Suprapubic skin (tissue), 4 donors: Measurements from ENCODE around the gene PYROXD2. TPM values are rescaled to one million over a fixed set of nuclear protein-coding genes. Genes with fewer than 3 reads are reported as not detected.

Experiments used
- DNase-seq, 2 donors: peaks; one replicate each; pipeline ENCODE4 v3.0.0-alpha.2; 2019; ENCODE audit warnings: low spot score in 2 of 2
- H3K27ac ChIP-seq: fragments of 200-600 bp; sonication (generic); one replicate; pipeline ENCODE4 v1.5.1; 2019
- H3K27me3 ChIP-seq: fragments of 200-600 bp; sonication (generic); one replicate; pipeline ENCODE4 v1.5.1; 2019
- H3K36me3 ChIP-seq: fragments of 200-600 bp; sonication (generic); one replicate; pipeline ENCODE4 v1.5.1; 2019
- H3K4me1 ChIP-seq: fragments of 200-600 bp; sonication (generic); one replicate; pipeline ENCODE4 v1.5.1; 2019
- H3K4me3 ChIP-seq: fragments of 200-600 bp; sonication (generic); one replicate; pipeline ENCODE4 v1.5.1; 2019; ENCODE audit warnings: mild to moderate bottlenecking
- H3K9me3 ChIP-seq: fragments of 200-600 bp; sonication (generic); one replicate; pipeline ENCODE4 v1.5.1; 2019
- EP300 ChIP-seq: sonication (generic); formaldehyde crosslinking; IDR thresholded peaks from one replicate; pipeline ENCODE4 v1.6.1; 2017; ENCODE audit warnings: antibody characterized with exemption
- POLR2A ChIP-seq, 2 donors: fragments of 450-650 bp; IDR thresholded peaks; one replicate each; pipeline ENCODE4 v1.6.1; 2017; ENCODE audit warnings: antibody characterized with exemption in 2 of 2, mild to moderate bottlenecking in 2 of 2, moderate library complexity in 2 of 2
- POLR2AphosphoS5 ChIP-seq, 3 donors: sonication (generic); formaldehyde crosslinking; IDR thresholded peaks; one replicate each; pipeline ENCODE4 v1.6.1; 2017; ENCODE audit warnings: antibody characterized with exemption in 3 of 3
- WGBS: methylation state at CpG from one replicate; pipeline ENCODE4 v1.1.5; 2018; 5-methylcytosine and 5-hydroxymethylcytosine counted together
- total RNA-seq, 4 donors: library from RNA; depleted of rRNA; stranded (reverse); fragments of >200 nt; gene quantifications; one replicate each; pipeline ENCODE4 v1.1.0, GENCODE V29; 2016
- TF ChIP-seq, protein P1 (sequence below), 2 donors: fragments of 200-600 bp in 1 of 2; fragments of 450-650 bp in 1 of 2; sonication (generic) in 1 of 2; IDR thresholded peaks; one replicate each; pipeline ENCODE4 v1.5.1; 2016 to 2019; ENCODE audit warnings: antibody characterized with exemption in 2 of 2, mild to moderate bottlenecking in 1 of 2, moderate library complexity in 1 of 2

Gene PYROXD2
- total RNA-seq, 4 donors from 2014 or later, result 4.3 to 20.3 (median 5.2) TPM

DNA sequence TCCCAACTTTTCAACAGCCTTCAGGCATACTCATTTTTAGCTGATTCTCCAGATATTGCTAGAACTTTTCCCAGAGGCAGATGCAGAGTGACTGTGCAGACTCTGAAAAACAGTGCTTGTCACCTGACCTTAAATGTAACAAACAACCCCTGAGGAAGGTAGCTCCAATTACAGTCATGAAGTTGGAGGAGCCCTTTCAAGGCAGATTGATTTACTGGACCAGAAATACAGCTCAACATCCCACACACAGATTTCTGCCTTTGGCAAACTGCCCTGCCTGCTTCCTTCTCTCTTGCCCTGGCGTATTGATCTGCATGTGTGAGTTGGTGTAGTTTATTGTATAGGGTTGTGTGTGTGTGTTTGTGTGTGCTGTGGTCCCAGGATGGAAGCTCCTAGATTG lies 38.5 kb downstream of the PYROXD2 start:
- Histone ChIP-seq H3K4me3 (no peak overlapping the region), H3K27ac (no peak overlapping the region), H3K4me1 (peaks cover 21% of the 10 kb centered on the region), H3K9me3 (no peaks in the 10 kb centered on the region), H3K27me3 (no peaks in the 10 kb centered on the region), H3K36me3 (no peaks in the 10 kb centered on the region)
- WGBS, result 67% methylated on average over 1 of the region's 1 CpG
- TF ChIP-seq, protein P1, sequence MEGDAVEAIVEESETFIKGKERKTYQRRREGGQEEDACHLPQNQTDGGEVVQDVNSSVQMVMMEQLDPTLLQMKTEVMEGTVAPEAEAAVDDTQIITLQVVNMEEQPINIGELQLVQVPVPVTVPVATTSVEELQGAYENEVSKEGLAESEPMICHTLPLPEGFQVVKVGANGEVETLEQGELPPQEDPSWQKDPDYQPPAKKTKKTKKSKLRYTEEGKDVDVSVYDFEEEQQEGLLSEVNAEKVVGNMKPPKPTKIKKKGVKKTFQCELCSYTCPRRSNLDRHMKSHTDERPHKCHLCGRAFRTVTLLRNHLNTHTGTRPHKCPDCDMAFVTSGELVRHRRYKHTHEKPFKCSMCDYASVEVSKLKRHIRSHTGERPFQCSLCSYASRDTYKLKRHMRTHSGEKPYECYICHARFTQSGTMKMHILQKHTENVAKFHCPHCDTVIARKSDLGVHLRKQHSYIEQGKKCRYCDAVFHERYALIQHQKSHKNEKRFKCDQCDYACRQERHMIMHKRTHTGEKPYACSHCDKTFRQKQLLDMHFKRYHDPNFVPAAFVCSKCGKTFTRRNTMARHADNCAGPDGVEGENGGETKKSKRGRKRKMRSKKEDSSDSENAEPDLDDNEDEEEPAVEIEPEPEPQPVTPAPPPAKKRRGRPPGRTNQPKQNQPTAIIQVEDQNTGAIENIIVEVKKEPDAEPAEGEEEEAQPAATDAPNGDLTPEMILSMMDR (IDR thresholded peaks at IDR 0.05), result no peak
- no peak for TF ChIP-seq POLR2AphosphoS5 (IDR thresholded peaks at IDR 0.05)
- no peak for TF ChIP-seq POLR2A (IDR thresholded peaks at IDR 0.05)
- TF ChIP-seq EP300, result no peak
- DNase-seq, result no peak

- no peak overlapping the region for H3K27ac ChIP-seq
- no peaks in the 10 kb centered on the region for H3K27me3 ChIP-seq
- peaks cover 39% of the 10 kb centered on the region for H3K4me1 ChIP-seq
- 49% methylated on average over 8 of the region's 8 CpGs for WGBS
- DNase-seq, result no peak
- TF ChIP-seq, protein P1 (IDR thresholded peaks at IDR 0.05), result no peak
- TF ChIP-seq POLR2A (IDR thresholded peaks at IDR 0.05), result no peak
- no peak for TF ChIP-seq EP300
- no peaks in the 10 kb centered on the region for H3K36me3 ChIP-seq
- no peak overlapping the region for H3K4me3 ChIP-seq
- no peaks in the 10 kb centered on the region for H3K9me3 ChIP-seq
Observed at GRCh38 chr10:98374217-98374985, 40.6 kb downstream of the PYROXD2 start.

DNA sequence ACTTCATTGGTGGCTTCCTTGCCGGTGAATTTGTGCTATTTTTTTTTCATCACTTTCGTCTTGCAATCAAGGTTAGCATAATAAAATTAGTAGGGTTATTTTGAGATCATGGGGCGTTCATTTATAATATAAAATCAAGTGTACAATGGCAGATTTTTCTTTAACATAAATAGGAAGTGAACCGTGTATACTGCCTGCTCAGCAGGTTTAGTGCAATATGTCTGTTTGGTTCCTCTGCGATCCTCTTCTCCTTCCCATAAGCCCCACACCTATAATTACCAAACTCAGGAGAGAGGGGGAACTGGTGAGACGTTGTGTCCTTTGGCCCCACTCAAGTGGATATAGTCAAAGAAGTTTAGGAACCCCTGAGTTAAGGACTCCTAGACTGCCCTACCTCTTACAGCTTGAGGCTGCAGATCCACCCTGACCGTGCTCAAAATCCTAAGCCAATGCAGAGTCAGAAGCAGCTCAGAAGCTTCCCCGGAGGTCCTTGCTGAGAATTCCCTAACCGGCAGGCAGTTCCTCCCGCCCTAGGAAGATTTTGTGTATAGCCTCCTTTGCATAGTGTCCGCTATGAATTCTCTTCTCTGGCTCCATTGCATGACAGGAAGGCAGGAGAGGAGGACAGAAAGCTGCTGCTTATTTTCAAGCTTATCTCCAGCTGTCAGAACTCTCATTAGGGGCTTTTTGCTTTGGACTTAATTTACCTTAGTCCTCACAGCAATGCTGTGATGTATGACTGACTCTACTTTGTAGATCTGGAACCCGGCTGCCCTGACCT lies 41.5 kb downstream of the PYROXD2 start:
- Histone ChIP-seq H3K27me3 (no peaks in the 10 kb centered on the region), H3K36me3 (no peaks in the 10 kb centered on the region), H3K9me3 (no peaks in the 10 kb centered on the region), H3K27ac (no peak overlapping the region), H3K4me3 (no peak overlapping the region), H3K4me1 (peaks cover 39% of the 10 kb centered on the region)
- TF ChIP-seq POLR2A (IDR thresholded peaks at IDR 0.05), result no peak
- TF ChIP-seq POLR2AphosphoS5 (IDR thresholded peaks at IDR 0.05), result no peak
- TF ChIP-seq, protein P1 (IDR thresholded peaks at IDR 0.05), result no peak
- TF ChIP-seq EP300, result no peak
- no peak for DNase-seq
- WGBS, result 69% methylated on average over 12 of the region's 12 CpGs

DNA sequence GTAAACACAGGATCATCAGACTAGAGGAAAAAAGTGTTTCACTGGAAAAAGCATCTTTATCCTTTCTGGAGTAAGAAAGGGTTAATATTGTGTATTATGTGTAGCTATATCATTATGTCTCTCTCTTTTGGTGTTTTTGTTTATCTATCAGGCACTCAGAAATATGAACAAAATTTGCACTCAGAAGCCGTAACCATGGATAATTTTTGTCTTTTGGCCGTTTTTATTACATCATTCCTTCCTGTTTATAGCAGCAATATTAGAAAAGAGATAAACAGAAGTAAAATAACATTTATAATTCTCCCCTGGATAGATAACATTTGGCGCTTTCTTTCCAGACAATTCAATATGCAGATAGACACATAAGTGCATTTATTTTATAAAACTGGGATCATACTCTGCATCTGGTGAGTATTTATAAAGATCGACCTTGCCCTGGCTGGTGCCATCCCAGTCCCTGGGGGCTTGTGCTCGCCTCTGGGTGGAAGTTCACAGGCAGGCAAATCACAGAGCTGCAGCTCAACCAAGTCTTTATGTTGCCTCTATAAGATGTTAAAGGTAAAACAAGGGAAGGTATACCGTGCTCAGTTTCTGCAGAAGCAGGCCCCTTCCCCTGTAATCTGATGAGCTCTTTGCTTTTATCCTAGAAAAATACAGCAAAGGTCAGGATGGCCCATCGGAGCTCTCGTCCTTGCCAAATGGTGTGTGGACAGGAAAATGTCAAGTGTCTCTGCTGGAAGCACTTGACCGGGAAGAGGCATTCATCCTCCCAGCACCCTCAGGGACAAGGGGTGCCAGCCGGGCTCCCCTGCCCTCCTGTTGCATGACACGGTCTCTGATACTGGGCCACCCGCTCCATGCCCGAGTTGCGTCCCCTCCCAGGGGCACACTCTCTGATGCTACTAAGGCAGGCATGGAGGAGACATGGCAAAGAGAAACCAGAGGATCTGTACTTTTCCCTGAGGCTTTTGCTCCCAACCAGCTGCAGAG lies 43.9 kb downstream of the PYROXD2 start:
- Histone ChIP-seq H3K4me1 (peaks cover 34% of the 10 kb centered on the region), H3K36me3 (no peaks in the 10 kb centered on the region), H3K4me3 (no peak overlapping the region), H3K9me3 (no peaks in the 10 kb centered on the region), H3K27ac (no peak overlapping the region), H3K27me3 (no peaks in the 10 kb centered on the region)
- WGBS, result 78% methylated on average over 14 of the region's 14 CpGs
- DNase-seq, result no peak
- no peak for TF ChIP-seq EP300
- TF ChIP-seq POLR2A (IDR thresholded peaks at IDR 0.05), result no peak
- TF ChIP-seq POLR2AphosphoS5 (IDR thresholded peaks at IDR 0.05), result no peak
- TF ChIP-seq, protein P1 (IDR thresholded peaks at IDR 0.05), result no peak
